NCI-H345 treated with DMSO at 0.1 percent for 48 hours (cell line): ENCODE data around the gene IKZF3.
"Not testable (repeated sequence)": the region's sequence is repeated elsewhere in the genome, so short reads cannot be mapped to it uniquely, and the experiment has no call there.

Experiments used
- DNase-seq: peaks from one replicate; lab custom pipeline; 2025; ENCODE audit not compliant: unreplicated experiment; lab: John Stamatoyannopoulos, UW

IKZF3 gene

DNA sequence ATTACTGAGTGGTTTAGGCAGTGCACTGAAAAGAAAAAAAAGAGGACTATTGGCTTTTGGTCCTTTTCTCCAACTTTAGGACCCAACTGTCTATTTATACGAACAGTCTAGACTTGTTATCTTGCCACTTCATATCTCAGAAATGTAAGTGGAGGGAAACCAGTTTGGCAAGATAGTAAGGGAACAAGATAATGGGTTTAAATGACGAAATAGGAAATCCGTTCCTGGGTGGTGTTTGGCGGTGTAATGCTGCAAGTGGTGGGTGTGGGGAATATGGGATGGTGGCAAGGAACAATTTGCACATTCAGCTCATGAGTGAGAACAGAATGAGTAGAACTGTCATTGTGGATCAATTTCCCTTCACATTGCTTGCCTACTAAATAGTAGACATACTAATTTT lies 81.6 kb downstream of the IKZF3 start:
- no peak for DNase-seq

DNA sequence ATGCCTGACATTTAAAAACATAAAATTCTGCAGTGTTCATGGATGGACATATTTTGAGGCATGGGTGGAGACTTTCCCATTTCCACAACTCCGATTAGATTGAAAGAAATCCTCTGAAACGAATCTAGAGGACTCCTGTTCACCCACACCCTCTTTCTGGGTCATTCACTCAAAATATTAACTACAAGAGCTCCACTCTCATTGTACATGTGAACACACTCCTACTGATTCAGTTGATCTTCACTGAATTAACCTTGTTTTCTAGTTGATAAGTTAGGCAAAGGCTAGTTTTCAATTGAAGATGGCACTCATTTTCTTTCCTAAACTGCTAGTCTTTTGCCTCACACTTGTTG lies 82.3 kb downstream of the IKZF3 start:
- no peak for DNase-seq

DNA sequence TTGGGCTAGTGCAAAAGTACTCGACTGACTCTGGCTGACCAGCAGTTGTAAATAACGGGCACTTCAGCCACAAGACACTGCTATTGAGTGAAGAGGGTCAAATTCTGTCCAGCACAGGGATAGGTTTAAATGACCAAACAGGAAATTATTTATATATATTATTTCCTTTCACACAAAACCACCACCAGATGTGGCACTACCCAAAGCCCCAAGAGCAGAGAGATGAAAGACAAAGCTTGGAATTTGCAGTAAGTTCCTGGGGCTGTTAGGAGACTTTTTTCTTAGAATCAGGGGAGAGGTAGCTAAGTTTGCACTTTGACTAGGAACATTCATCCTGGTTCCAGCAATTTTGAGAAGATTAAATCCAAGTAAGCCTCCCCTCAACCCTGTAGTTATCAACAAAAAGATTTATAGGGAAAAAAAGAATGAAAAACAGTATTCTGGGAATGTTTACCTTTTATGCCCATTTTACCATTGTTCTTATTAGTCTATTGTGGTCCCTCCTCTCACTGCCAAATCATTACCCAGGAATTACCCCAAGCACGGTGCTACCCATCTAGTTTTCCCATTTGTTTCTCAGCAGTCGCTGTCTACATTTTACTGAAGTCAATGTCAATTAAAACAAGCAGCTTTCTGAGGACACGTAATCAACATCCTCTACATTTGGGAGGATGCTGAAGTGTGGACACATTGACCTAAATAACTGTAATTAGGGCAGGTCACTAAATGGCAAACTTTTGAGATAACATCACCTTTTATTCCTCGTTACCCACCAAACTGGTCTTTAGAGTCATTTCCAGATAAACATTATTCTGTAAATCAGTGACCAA lies 82.9 kb downstream of the IKZF3 start:
- no peak for DNase-seq

DNA sequence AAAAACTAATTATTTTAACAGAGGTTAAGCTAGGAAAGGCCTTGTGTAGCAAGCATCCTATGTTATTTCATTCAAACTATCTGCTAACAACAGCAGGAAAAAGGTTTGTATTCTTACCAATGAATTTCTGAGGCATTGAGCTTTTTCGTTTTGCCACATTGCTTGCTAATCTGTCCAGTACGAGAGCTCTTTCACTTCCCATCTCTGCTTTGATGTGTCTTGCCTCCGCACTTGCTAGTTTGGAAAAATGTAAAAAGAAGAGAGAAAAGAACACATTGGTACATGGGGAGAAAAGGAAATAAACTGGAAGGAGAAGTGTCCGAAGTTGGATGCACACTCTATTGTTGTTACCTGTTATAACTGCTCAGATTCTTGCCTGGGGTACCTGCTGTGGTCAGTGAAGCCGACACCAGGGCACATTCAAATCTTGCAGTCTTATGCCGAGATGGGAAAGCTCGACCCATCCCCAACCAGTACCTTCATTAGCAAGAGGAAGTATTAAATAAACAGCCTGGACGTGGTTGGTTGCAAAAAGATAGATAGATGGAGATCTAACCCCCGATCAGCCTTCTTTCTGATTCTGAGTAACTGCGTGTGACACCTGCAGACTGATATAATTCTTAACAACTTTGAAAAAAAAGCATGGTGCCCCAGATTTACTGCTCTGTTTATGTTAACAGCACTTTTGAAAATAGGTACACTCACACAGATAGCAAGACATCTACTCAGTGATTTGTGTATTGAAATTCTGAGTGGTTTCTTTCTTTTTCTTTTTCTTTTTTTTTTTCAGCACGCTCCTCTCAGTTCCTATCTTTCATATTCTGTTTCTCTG lies 86.4 kb downstream of the IKZF3 start:
- no peak for DNase-seq

DNA sequence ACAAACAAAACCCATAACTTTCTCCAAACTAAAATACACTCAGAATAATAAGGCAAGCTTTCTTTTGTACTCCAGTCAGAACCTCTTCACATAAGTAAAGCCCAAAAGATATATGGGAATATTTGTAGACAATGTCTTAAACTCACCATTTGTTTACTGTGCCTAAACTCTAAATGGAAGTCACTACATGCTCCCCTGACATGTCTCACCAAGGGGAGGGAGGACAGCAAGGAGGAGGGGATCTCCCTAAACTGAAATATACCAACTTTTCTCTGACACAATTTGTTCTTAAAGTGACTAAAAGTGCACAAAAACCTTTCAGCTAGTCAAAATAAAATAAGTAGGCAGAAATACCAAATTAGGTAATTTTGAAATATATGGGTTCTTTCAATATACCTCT lies 87.9 kb downstream of the IKZF3 start:
- no peak for DNase-seq

DNA sequence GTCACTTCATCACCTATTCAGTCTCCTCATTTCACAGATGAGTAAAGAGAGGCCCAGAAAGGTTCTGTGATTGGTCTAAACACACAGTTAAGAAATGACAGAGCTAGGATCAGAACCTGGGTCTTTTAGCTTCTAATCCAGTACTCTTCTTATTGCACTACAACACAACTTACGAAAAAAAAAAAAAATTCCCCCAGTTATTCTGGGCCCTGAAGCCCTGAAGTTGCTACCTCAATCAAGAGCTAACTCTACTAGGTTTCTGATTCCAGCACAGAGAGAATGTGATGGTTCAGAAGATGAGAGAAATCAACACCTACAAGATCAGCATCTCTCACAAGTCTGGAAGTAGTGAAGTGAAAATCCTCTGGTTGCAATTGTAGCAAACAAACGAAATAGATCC lies 89.1 kb downstream of the IKZF3 start:
- no peak for DNase-seq

DNA sequence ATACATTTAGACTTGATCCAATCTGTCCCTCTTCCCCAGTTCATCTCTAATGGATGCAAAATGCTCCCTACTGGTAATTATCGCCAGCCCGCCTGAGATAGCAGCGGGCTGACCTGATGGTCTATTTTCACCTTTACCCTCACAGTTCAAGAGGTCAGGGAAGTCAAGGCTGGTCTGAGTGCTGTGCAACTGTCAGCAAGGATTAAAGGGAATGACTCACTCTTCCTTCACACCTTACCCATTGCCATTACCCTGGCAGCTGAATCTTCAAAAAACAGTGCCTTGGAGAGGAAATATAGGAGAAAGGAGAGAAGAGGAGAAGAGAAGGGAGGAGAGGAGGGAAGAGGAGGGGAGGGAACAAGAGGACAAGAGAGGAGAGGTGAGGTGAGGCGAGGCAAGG lies 90.1 kb downstream of the IKZF3 start:
- DNase-seq = no peak

DNA sequence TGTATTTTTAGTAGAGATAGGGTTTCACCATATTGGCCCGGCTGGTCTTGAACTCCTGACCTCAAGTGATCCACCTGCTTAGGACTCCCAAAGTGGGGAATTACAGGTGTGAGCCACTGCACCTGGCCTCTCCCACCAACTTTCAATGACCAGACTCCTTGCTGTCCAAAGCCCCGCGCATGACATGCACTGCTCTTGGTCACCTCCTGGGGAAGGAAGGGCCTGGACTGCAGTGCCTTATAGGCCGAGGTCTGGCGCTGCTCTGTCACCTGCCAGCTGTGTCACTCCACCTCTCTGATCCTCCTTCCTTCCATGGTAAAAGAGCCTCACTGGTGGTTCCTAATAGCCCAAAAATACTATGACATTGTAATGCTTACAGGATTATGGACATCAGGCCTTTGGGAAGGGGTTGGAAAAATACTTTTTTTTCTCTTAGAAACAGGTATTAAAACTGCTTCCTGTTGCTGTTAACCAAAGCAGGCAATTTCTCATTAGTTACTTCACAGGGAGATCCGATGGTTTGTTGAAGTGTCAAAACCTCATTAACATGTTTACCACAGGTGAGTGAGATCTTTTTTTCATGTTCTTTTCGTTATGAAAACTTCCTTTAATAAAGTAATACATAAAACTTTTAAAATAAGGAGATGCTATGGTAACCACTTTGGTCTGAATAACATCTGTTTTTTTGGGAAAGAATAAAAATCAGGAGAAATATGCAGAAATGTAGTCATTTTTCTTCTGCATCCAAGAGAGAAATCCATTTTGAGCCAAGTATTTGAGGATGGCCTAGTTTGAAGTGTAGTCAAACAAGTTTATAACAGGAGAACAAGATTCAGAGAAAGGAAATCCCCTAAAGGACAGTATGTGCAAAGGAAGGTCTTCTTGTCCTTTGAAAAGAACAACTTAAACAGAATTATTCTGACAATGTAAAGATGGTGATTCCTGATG lies 90.9 kb downstream of the IKZF3 start:
- DNase-seq = no peak

DNA sequence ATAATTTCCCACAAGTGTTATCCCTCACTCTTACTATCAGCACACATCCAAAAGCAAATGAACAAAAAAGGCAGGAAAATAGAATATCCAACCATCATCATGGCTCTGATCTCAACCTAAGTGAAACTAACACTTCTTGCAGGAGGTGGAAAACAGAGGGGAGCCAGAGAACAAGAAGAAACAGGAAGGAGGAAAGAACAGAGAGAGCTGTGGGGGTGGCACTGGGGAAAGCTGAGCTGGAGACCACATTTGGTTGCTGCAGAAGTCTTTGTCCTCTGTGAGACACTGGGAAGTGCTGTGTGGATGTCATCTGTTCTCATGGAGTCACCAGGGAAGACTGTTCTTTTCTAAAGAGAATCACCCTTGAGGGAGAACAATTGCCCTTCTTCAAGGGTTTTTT lies 91.7 kb downstream of the IKZF3 start:
- no peak for DNase-seq

DNA sequence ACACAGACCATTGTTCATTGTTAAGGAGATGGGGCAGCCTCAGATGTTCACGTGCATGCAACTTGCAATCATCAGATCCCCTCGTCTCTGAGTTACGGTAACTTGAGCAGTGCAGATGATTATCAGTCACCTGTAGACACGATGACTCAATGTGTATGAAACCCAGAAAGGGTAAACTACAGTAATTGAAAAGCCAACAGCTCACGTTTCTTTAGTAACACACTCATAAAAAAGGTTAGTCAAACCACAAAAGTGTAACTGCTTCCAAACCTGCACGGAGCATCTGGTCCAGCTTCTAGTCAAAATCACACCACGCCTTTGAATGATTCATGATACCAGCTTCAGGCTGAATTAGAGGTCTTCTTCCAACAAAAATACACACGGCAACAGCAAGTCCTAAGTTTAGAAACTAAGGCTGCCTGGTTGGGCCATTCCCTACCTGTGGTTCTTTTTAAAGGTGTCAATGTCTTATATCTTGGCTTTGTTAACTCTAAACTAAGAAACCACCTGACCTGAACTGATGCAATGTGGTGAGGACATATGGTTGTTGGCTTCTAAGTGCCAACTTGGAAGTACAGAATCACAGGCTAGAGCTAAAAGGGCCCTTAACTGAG lies 94.0 kb downstream of the IKZF3 start:
- no peak for DNase-seq

DNA sequence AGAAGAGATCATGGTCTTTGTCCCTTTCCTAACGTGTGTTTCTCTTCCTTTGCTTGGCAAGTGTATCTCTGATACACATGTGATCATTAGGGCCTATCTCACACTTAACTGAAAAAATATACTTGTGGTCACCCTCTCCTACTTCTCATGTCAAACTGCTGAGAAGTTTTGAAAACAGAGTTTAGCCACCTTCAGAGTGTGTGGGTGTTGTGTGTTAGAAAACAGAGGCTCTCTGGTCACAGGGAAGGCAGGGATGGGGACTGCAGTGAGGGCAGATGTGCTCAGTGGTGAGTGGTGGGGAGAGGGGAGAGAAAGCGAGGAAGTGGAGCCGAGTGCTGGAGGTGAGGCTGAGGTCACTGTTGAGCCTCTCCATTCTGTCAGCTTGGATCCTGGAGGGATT lies 97.0 kb downstream of the IKZF3 start:
- no peak for DNase-seq

DNA sequence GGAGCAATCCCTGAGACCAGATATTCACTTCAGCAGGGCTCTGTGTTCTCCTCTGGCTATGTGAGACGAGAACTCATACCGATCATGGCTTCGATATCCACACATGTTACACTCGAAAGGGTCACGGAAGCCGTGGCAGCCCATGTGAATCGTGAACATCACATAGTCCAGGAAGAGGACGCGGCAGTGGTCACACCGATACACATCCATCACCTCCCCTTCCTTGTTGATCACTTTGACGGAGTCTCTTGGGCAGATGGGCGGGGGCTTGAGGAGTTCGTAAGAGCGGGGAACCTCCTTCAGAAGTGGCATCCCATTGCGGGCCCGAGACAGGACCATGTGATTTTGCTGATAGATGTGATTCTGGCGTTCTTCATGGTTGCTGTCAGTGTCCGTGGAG lies 98.3 kb downstream of the IKZF3 start:
- DNase-seq = no peak

DNA sequence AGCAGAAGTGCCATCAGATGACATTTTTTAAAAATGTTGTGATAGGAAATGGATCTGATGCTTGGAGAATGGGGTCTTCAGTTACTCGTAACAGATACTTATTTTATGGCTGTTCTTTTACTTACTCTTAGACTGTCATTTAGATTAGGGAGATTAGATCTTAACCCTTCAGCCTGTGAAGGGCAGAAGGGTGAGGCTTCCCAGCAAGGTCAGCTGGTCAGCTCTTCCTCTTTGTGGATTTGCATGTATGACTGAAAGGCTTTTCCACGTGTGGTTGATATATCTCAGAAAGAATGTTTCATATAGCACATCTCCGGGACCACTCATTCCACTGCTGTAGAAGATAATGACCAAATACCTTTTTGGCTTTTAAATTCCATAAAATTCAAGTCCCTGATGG lies 98.9 kb downstream of the IKZF3 start:
- DNase-seq = no peak

DNA sequence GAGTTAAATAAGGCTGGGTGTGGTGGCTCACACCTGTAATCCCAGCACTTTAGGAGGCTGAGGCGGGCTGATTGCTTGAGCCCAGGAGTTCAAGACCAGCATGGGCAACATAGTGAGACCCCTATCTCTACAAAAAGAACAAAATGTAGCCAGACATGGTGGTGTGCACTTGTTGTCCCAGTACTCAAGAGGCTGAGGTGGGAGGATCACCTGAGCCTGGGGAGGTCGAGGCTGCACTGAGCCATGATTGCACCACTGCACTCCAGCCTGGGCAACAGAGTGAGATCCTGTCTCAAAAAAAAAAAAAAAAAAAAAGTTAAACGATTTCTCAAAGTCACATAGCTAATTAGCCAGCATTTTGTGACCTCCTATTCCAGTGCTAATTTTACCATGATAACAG lies 99.9 kb downstream of the IKZF3 start:
- not testable (repeated sequence) for DNase-seq

DNA sequence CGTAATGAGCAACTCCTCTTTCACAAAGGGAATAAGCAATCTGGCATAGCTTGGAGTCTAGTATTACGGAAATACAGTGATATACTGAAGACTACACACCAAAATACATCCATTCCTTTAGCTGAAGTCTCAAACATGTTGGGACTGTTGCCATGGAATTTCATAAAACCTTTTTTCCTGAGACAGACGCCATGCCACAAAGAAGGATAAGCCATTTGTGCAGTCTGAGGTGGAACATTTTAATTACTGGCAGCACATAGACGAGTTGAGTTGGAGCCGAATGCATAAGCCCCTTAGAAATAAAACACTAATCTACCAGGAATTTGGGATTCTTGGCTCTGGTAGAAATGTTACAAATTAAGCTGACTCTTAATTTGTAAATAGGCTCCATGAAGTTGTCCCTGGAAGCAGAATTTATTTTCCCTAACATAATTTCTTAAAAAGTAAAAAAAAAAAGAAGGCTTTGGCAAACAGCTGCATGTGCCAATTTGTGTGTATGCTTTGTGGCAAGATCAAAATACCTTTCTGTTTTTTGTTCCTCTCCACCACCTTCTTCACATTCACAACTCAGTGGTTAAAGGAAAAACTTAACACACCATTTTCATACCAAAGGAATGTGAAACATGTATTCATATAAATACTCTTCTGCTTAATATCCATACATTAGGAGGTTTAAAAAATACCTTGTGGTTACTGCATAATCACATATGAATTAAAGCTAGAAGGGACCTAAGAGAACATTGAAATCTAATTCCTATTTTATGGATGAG lies 100.9 kb downstream of the IKZF3 start:
- no peak for DNase-seq

DNA sequence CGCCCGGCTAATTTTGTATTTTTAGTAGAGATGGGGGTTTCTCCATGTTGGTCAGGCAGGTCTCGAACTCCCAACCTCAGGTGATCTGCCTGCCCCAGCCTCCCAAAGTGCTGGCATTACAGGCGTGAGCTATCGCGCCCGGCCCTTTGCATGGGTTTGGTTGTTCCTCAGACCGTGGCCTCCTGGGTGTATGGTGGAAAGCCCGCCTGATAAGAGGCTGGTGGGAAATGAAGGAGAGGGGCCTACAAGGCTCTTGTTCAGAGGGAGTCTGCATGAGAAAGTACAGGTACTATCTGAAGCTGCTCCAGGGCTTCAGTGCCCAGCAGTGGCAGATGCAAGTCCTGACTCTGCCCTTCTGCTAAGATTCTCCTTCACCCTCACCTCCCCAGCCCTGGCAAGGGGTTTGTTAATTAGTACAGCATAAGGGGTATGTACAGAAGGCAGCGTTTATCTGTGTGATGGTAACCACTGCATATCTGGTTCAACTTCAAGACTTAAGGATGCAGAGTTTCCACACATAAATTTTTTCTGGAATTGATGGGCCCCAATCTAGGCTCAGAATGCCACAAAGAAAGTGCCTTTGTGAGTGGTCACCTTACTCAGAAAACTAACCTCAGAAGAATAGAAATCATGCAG lies 102.1 kb downstream of the IKZF3 start:
- no peak for DNase-seq

DNA sequence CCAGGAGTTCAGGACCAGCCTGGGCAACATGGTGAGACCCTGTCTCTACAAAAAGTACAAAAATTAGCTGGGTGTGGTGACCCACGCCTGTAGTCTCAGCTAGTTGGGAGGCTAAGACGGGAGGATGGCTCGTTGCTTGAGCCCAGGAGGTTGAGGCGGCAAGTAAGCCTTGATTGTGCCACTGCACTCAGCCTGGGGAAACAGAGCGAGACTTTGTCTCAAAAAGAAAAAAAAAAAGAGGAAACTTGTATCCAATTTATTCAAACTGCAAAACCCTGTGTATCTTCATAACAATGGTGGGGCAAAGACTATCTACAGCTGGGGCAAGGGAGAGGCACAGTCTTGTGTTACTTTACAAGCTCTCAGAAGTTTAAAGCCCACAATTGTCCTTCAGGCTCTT lies 104.9 kb downstream of the IKZF3 start:
- no peak for DNase-seq

DNA sequence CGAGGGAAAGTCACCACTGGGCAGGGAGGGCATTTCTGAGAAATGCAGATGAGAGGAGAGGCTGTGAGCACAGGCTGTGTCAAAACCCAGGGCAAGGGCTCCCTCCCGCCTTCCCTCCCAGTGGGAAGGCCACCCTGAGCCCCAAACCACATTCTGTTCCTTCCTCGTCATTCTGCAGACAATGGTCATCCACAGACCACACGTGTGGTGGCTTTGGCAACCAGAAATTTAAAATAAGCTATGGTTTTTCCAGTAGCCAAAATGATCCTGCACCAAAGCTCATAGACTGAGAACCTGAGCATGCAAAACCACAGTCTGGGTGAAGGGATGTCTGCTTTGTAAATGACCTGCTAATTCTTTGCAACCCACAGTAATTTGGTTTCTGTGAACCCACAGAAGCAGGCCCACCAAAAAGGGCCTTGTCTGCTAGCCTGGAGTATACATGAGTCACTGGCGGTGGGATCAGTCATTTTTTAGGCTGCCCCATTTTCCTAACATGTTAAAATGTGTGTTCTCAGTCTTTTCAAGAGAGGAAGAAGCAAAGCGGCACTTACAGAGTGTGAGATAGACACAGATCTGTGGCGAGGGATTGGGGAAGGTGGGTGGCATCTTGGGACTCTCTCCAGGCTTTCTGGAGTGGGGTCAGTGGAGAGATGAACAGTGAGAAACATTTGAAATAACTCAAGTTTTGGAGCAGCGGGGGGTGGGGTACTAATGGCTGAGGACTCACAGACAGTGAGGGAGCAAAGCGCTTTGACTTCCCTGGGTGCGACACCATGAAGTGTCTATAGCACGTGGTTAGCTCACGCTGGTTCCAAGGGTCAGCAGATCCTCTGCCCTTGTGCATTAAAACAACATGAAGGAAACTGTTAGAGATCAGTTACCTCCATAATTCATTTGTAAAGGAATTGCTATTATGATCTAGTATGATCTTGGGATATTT lies 105.9 kb downstream of the IKZF3 start:
- DNase-seq = no peak
